Sigmoid colon (tissue), 4 donors: ENCODE measurements around the gene NR2C2.

Experiments
- CTCF ChIP-seq, 4 experiments: fragments of 450-650 bp in 3 of 4; fragments of 200-600 bp in 1 of 4; IDR thresholded peaks; one replicate each; pipeline ENCODE4 v1.5.1; 2016 to 2019; ENCODE audit warnings: antibody characterized with exemption in 4 of 4, mild to moderate bottlenecking in 3 of 4, moderate library complexity in 2 of 4
- EP300 ChIP-seq, 4 donors: sonication (generic); formaldehyde crosslinking; IDR thresholded peaks; one replicate each; pipeline ENCODE4 v1.6.1; 2017; ENCODE audit warnings: antibody characterized with exemption in 4 of 4
- POLR2A ChIP-seq, 2 donors: fragments of 450-650 bp; IDR thresholded peaks; one replicate each; pipeline ENCODE4 v1.6.1; 2016; ENCODE audit warnings: antibody characterized with exemption in 2 of 2, mild to moderate bottlenecking in 2 of 2, moderate library complexity in 2 of 2
- POLR2AphosphoS5 ChIP-seq, 4 donors: sonication (generic); formaldehyde crosslinking; IDR thresholded peaks; one replicate each; pipeline ENCODE4 v1.6.1; 2017; ENCODE audit warnings: antibody characterized with exemption in 4 of 4

GRCh38 chr3:14988988-14989394 lies 41.6 kb downstream of the NR2C2 start:
- TF ChIP-seq POLR2A (IDR thresholded peaks at IDR 0.05) (no peak), POLR2AphosphoS5 (IDR thresholded peaks at IDR 0.05) (no peak), CTCF (IDR thresholded peaks at IDR 0.05) (no peak), EP300 (IDR thresholded peaks at IDR 0.05) (no peak)
